HS-5 (cell line): Measurements from ENCODE around the gene FCN2.

Experiments
- DNase-seq: peaks from one replicate; pipeline ENCODE4 v3.0.0-alpha.2; 2012; ENCODE audit warnings: low read depth

FCN2 gene

GRCh38 chr9:134933076-134933659, 52.6 kb downstream of the FCN2 start:
- no peak for DNase-seq

DNA sequence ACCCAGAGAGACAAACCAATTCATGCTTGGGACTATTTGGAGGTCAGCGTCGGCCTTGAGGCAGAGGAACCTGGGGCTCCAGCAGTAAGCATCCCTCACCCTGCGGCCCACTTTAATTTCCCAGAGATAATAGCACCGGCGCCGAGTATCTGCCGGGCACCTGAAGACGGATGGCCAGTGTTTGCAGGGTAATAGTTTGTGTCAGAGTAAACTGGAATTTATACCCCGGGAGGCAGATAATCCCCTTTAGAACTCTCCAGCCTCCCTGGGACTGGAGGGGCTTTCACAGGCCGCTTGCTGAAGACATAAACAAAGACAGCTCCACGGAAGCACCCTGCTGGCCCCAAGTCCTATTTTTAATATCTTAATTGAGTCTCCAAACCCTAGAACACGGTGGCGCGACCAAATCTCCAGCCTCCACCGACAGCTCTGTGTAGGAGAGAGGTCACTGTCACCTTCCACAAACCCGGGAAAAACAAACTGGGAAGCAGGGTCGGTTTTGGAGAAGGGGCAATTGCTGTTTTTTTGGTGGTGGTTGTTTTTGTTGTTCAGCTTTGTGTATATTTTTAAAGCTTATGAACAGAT, 54.5 kb downstream of the FCN2 start:
- no peak for DNase-seq

DNA sequence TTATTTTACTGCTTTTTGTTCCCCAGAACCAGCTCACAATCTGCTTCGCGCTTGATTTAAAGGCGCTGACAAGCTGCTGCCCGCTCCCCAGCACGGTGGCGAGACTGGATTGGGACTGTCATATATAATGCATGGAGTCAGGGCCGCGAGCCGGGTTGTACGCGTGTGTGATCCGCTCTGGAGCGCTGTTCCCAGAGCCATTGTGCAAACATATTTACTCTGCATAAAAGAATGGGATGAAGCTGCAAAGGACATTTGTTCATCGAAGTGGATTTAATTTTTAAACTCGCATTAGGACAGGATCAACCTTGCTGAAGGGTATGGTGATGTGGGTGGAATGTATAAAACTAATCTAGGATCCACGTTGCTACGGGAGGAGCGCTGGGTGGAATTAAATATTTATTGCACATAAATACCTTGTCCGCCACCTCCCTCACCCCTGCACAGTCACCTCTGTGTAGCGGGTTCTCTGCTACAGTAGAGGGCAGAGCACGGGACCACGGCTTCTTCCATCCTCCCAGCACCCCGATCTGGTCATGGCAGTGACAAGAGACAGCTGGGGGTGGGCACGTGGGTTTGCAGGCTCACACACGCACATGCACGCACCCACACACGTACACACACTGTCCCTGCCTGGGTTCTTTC, 55.2 kb downstream of the FCN2 start:
- DNase-seq = no peak

DNA sequence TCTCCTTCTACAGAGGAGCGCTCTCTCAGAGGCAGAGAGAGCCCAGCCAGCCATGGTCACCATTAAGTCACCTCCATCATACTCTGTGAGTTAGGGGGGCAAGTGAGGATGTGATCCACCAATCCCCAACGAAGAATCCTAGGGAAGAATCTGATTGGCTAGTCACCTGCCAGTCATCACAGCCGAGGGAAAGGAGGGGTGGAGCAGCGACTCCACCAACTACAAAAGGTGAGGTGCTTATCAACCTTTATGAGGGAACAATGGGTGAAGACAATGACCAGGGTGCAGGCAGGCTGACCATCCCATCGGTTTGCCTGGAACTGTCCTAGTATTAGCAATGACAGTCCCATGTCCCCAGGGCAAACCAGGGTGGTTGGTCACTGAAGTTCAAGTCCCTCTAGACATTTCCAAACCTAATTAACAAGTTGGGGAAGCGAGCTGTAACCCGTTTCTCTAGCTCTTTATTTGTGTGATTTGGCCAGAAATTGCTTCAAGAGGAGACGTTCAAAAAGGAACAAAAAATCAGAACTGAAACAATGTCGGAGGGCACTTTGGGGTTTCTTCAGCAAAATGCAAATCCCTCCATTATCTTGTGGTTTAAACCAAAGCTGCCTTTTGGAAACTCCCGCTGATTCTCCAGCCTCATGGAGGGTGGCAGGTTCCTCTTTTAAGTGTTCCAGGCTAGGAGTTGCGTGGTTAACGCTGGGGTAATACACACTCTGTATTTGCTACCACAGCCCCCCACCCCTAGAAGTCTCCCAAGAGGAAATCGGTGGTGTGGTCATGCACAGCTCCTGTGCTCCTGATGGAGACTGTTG, 55.9 kb downstream of the FCN2 start:
- DNase-seq = no peak
